ENCODE measurements around the gene APBA2.

The APBA2 gene

DNA sequence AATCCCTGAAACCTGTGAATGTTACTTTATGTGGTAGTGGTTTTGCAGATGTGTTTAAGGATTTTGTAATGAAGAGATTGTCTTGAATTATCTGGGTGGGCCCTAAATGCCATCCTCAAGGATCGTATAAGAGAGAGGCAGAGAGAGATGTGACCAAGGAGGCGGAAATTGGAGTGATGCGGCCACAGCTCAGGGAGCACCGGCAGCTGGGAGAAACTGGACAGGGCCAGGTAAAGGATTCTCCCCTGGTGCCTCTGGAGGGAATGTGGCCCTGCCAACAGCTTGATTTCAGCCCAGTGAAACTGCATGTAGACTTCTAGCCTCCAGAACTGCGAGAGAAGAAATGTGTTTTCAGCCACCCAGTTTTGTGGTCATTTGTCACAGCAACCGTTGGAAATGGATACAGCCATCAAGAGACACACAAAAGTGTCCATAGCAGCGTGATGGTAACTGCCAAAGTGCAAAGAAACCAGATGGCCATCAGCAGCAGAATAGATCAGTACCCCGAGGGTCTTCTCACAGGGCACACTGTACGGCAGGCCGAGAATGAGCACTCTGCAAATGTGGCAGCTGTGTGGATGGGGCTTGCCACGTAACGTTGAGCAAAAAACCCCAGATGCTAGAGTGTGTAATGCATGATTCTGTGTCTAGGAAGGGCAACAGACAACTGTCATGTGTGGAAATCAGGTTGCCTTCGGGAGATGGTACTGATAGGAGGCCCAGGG lies 12.2 kb downstream of the APBA2 start:
- no peak for DNase-seq

DNA sequence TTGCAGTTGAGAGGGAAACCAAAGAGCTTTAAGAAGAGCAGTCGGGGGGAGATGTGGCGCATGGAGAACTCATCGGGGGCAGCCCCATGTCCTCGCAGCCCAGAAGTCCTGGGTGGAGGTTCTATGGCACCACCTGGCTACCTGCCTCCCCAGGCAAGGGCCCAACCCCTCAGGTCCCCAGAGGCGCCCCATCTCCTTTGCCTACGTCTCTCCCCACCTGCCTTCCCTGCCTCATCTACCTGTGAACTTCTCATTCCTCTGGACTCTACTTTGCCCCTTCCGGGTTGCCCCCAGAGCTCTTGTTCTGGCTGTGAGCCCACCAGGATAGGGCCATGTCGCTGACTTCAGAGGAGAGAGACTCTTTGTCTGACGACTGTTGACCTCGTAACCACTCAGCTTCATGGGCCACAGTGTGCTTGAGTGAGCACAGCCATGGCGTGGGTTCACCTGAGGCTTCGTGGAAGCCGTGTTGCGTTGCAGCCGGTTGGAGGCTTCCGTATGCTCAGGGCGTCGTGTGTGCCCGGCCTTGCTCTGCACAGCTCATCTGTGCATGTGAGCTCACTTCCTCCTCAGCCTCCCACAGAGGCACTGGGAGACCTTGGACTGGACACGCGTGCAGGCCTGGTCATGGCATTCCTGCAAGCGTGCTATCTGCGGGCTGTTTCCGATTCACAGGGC lies 13.4 kb downstream of the APBA2 start:
- no peak for DNase-seq

DNA sequence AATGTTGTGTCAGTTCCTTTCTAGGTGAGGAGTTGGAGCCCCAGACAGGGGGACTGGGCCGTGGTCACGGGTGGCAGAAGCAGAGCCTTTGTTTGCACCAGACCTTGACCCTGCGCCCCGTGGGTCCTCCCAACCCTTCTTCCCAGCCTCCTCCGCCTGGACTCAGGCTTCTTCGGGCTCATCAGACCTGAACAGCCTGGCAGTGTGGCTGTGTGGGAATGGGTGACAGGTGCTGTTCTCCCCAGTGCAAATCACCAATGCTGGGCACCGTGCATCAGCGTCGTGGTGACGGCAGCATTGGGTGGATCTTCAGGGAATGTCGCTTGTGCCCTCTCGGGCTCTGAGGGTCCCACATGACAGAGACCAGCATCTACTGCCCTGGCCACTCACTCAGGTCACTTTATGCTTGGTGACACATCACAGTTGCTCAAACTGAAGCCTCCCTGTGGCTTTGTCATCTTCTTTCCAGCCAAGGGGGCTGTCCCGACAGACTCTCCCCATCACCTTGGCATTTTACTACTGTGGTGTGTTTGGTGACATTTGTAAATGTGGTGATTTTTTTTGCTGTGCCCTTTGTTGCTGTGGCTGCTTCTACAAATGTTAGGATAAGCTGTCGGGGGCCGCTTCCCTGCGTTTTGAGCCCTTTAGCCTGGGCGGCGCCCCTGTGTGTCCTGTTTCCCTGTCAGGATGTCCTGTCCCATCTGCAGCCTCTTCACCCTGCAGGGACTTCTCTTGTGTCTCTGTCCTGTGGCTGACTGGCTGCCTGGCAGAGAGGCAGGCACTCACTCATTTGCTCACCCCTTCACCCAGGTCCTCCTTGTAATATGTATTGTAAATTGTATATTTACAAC lies 14.5 kb downstream of the APBA2 start:
- no peak for DNase-seq

DNA sequence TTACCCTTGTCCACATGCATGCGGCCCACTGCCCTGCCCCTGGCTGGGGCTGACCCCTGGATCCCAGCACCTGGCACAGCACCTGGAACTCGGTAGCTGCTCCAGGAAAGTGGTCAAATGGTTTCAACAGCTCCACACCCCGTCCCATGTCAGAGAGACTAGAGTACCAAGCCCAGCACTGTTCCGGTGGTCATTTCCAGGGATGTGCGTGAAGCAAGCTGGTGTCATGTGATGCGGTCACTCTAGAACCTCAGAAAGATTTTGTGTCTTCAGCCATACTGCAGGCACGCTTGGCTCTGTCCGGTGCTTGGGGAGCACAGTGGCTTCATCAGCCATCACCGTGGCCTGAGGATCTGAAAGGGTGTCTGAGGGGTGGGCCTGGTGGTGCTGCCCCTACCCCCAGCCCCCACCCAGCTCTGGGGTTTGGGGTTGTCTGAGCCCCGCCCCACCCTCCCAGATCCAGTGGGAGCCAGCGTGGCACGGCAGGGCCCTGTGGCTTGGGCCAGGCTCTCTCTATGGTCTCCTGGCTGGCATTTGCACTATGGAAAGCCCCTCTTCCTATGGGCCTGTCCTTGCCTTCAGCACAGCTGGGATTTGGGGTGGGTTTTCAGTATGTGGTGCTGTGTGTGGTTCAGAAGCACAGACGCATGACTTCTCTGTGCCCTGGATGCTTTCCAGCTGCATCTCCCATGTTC lies 15.3 kb downstream of the APBA2 start:
- DNase-seq, result no peak

DNA sequence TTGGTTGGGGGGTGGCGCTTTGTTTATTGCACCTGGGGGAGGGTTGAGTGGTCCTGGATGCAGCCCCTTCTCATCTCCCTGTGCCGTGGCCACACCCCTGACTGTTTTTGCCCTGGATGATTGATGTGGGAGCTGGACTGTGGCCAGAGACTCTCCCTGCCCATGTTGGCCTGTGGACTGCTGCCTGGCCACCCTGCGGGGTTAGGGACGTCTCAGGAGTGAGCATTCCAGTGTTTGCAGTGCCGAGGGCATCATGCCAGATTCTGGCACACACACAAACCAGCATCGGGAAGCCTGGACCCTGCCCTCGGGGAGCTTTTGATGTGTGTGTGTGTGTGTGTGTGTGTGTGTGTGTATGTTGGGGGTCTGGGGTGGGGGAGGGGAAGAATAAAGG lies 15.8 kb downstream of the APBA2 start:
- no peak for DNase-seq

DNA sequence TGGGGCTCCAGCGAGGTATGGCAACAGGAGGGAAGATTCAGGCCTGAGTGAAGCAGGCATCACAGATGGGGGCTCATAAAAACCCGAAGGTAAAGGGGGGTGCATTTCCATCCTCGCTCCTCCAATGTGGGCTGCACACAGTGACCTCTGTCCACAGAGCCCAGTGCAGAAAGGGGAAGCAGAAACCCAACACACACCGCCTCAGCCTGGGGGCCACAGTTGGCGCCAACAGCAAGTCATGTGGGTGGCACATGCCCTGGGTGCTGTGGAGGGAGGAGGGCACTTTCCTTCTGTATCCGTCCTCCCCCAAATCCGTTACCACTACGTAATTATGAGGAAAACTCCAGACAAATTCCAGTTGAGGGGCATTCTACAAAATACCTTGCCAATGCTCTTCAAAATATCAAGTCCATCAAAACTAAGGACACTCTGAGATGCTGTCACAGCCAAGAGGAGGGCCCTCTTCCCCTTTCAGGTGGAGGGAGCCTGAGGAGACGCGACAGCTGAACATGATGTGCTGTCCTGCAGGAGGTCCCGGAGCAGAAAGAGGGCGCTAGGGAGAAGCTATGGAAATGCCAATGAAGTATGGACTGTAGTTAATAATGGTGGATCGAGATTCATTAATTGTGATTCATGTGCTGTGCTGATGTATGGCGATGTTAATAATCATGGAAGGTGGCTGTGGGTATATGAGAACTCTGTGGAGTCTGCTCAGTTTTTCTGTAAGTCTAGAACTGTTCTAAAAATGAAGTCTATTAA lies 16.4 kb downstream of the APBA2 start:
- no peak for DNase-seq

DNA sequence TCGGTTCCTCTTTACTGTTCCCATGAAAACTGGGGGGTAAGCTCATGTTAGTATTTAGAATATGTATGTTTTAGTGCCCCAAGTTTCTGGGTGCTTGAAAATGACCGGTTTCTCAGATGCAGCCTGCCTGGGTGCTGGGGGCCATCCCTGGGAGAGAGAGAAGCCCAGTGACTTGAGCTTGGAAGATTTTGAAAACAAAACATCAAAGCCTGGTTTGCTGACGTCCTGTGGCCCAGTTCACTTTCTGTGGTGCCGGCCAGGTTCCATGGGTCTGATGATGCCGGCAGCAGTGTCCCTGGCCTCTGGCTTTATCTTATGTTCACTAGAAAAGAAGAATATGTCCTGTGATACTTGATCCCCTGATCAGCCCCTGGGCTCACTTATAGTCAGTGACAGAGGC lies 17.1 kb downstream of the APBA2 start:
- DNase-seq, result no peak

DNA sequence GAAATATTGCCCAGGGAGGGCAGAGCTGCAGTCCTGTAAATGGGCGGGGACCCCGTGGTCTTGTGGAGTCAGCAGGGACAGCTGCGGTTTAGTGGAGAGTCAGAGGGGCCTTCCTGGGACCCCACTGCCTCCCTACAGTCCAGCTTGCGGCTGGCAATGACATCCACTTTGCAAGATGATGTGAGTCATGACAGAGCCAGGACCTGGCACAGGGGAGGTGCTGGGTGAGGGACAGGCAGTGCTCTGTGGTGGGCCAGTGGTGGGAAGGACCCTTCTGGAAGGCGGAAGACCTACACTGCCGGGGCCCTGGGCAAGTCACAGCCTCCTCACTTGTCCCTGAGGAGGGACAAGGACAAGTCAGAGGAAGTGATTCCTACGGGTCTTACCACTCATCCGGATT lies 17.8 kb downstream of the APBA2 start:
- no peak for DNase-seq

DNA sequence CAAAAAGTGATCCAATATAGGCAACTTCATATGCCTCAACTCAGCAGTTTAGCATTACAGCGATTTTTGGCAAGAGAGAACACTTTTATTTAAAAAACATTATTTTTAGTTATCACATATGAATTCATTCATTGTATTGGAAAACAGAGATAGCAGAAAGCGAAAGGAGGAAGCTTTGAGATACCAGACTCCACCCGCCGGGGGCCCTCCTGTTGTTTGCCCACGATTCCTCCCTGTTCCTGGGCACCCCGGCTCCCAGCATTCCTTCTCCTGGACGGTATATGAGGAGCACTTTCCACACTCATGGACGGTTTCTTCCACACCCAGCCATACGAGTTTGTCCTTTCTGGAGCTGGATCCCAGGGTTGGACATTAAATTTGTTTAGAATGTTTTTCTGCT lies 18.2 kb downstream of the APBA2 start:
- DNase-seq, result no peak

DNA sequence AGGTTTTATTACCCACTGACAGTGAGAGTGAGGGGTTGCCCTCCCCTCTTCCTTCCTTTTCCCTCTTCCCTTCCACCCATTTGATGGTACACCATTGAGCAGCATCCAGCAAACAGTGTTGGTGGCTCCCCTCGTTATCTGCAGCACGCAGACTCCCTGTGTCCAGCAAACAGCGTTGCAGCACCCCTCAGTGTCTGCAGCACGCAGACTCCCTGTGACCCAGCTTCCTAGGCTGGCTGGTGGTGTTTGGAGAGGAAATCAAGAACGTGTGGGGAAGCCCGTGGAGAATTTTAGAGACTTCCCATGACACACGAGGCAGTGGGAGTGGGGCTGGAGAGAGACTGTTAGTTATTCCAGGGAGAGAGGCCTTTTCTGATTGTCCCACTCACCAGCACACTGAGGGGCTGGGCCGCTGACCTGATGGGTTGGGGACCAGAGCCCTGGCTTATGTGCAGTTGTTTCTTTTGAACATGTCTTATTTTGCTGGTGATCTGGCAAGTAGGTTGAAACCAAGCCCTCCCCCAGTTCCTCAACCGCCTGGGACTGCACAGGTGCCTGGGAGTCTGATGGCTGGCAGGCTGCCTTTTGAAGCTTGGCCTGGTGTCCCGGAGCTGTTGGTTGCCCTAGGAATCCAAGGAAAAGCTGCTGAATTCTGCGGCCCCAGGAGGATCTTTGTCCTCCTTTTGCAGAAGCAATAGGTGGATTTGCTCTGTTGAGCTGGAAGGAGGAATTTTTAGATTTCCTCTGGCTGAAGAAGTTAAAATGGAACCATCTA lies 19.0 kb downstream of the APBA2 start:
- no peak for DNase-seq

DNA sequence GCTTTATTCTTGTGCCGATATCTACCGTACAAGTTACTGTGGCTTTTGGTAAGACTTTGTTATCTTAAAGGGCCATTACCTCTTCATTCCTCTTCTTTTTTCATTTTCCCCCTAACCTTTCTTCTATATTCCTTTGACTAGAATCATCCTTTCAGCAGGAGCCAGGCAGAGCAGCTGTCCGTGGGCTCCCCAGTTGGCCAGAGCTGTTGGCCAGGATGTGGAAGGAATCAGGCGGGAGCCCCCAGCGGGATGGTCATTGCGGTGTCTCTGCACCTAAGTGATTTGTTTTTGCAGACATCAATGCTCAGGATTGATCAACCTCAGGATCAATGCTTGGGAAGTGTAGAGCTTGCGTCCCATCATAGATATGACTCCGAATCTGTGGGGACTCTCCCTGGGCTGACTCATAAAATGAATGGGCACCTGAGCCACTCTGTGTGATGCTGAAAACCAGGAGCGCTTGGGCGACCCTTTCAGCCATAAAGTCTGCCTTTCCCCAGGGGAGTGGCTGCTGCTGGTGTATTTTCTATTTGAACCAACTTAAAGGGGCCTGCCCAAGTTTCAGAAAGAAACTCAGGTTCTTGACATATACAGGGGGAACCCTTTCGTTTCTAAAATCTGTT lies 21.7 kb downstream of the APBA2 start:
- DNase-seq, result no peak

DNA sequence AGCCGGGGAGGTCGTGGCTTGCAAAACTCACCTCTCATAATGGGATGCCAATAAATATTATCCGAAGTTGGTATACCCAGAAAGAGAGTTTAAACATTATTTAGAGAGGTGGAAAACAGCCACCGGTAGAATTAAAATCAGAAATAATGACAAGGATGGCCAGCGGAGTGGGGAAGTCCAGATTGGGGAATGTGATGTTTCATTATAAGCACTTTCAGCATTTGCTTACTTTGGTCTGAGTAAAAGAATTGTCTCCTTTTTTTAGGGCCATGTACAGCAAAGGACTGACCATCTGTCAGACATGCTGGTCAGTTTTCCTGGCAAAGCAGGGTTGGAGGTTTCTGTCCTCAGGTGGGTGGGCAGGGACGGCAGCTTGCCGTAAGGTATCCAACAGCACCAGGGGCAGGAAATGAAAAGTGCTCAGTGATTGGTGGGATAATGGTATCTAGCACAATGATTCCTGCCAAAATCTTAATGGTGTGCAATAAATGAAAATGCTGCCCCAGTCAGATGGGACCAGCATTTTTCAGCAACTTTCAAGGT lies 24.3 kb downstream of the APBA2 start:
- no peak for DNase-seq

DNA sequence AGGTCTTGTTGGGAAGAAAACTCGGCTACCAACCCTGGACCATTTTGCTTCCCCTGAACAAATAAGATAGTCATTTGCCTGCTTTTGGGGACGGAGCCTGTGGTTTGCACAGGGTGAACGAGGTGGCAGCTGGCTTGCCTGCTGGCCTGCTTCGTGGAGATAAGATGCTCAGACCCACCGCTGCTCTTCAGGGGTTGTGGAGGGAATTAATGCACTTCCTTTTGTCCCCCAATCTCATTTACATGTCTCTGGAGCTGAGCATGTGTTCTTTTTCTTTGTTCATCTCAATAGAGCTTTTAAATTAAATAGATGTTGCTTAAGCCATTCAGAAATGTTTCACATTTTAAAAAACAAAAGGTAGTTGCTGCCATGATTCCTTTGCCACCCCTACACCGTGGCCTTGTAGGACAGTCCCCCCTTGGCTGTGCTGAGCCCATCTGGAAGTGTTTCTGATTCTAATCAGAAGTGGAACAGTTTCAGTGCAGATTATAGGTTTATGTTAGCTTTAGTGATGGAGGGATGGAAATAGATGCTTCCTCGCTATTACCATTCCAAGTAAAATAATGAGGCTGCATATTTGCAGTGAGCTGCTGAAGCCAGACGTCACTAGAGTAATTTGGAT lies 25.6 kb downstream of the APBA2 start:
- DNase-seq, result no peak

DNA sequence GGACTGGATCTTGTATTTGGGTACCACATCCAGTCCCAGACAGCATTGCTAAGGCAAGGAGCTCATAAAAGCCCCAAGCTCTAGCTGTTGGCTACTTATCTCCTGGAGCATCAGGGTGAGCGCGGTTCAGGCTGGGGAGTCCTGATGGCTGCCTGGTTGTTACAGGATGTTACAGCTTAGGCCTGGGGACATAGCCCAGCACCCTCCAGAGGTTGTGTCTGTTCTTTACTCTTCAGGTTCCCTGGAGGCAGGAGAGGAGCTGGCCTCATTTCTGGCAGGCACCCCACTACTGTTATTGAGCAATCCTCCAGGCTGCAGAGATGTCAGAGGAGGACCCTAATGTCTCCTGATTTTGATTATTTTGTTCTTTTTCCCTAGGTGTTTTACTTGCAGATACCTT lies 26.6 kb downstream of the APBA2 start:
- DNase-seq, result no peak

DNA sequence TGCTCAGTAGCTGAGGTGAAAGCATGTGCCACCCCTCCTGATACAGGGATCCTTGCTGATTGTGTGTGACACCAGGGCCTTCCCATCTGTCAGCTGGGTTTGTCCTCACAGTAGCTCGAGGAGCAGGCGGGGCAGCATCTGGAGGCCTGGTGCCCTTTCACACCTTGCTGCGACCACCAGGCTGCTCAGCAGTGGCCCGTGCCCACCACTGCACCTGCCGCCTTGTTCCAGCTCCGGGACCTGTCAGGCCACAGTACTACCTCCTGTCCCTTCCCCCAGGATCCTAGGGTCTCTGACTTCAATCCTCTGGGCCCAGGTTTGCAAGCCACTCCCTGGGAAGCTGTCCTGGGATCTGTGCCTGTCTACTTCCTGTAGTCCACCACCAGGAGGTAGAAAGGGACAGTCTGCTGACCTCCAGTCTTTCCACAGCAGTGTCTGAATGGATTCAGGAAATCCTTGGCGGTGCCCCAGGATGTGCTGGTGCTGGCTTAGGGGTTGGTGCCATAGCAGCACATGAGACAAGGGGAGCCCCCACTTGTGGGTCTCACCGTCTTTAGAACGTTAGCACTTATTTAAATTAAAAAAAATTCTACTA lies 27.5 kb downstream of the APBA2 start:
- no peak for DNase-seq

DNA sequence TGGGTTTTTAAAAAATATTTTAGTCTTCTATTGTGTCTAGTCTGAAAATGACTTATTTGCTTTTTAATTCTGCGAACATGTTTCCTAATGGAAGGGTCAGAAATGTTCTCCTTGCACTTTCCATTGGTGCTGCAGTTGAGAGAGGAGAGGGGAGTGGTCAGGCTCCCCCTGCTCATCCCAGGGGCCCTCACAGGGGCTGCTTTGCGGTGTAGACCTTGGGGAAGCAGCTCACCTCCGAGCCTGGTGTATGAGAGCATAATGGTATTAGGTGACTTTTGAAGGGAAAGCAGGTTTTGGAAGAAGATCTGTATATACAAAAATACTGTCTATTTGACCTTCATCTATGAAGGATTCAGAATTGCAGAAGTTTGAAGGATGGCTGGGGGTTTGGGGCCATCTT lies 28.3 kb downstream of the APBA2 start:
- no peak for DNase-seq

DNA sequence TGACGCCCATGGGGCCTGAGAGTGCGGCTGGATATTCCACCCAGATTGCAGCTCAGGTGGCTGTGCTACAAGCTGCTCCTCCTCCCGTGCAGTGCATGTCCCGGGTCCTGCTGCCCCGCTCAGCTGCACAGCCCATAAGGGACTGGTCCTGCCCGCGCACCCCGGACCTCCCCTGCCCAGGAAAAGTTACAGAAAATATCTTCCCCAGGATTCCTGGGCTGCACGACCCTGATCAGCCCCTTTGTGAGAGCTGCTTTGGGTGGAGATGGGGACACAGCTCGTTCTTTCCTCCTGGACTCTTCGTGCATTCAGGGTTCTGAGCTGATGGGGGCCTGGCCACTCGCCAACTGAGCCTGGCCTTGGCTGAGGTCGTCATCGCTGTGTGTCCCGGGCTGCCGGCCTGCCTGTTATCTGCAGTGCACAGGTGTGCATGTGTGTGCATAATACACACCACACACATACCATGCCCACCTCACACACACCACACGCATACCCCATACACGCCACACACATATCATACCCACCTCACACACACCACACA lies 28.8 kb downstream of the APBA2 start:
- DNase-seq, result no peak

DNA sequence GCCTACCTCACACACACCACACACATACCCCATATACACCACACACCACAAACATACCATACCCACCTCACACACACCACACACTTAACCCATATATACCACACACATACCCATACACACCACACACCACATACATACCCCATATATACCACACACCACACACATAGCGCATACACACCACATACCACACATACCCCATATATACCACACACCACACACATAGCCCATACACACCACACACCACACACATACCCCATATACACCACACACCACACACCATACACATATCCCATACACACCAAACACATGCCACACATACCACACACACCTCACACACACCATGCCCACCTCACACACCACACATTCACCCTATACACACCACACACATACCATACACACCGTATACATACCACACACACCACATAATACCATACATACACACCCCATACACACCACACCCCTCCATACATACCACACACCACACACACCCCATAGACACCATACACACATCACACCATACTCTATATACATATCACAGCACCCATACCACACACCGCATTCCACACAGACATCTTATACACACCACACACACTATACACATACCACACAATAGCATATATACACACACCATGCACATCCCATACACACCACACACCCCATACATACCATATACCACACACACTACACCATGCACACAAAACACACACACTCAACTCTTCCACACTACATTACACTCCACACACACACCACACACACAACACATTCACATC lies 29.5 kb downstream of the APBA2 start:
- no peak for DNase-seq

DNA sequence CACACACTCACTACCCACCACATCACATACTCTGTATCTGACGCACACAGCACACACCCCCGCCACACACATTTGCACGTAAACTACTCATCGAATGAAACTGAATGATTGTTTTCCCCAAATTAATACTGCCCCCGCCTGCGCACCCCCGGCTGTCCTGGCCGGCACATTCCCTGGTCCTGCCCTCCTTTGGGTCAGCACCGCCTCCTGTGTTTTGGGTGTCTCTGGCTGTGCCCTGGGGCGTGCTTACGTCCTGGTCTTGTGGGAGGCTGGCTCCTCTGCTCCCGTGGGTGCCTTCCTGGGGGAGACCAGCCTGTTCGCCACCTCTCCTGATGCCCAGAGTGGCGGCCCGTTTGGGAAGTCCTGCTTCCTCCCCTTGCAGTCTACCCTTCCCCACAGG lies 30.2 kb downstream of the APBA2 start:
- DNase-seq, result no peak
